Activated naive CD8-positive, alpha-beta T cell (primary cell): ENCODE results near the gene ZNF280D.

Source experiments
- H3K27ac Mint-ChIP-seq: one replicate; pipeline ENCODE4 v1.8.0; 2021; ENCODE audit warnings: mixed read lengths
- H3K27me3 Mint-ChIP-seq: one replicate; pipeline ENCODE4 v1.8.0; 2021; ENCODE audit warnings: mixed read lengths
- H3K36me3 Mint-ChIP-seq: one replicate; pipeline ENCODE4 v1.8.0; 2021; ENCODE audit warnings: mixed read lengths
- H3K4me1 Mint-ChIP-seq: one replicate; pipeline ENCODE4 v1.8.0; 2021; ENCODE audit warnings: low read depth, mixed read lengths
- H3K4me3 Mint-ChIP-seq: one replicate; pipeline ENCODE4 v1.8.0; 2021; ENCODE audit warnings: mild to moderate bottlenecking, mixed read lengths
- H3K9me3 Mint-ChIP-seq: one replicate; pipeline ENCODE4 v1.8.0; 2021; ENCODE audit warnings: low read depth, mixed read lengths

The ZNF280D gene

GRCh38 chr15:56760186-56760585 is 26.9 kb upstream of the ZNF280D start:
- H3K9me3 Mint-ChIP-seq: no peaks in the 10 kb centered on the region
- no peaks in the 10 kb centered on the region for H3K36me3 Mint-ChIP-seq
- H3K4me3 Mint-ChIP-seq: no peak overlapping the region
- H3K27me3 Mint-ChIP-seq: no peaks in the 10 kb centered on the region
- peaks cover 3% of the 10 kb centered on the region for H3K4me1 Mint-ChIP-seq
- H3K27ac Mint-ChIP-seq: no peak overlapping the region

- H3K27me3 Mint-ChIP-seq: peaks cover 2% of the 10 kb centered on the region
- H3K9me3 Mint-ChIP-seq: no peaks in the 10 kb centered on the region
- no peaks in the 10 kb centered on the region for H3K36me3 Mint-ChIP-seq
- no peak overlapping the region for H3K27ac Mint-ChIP-seq
- H3K4me3 Mint-ChIP-seq: no peak overlapping the region
- H3K4me1 Mint-ChIP-seq: no peaks in the 10 kb centered on the region
Observed at GRCh38 chr15:56759450-56759845, 26.1 kb upstream of the ZNF280D start.

- H3K4me1 Mint-ChIP-seq: no peaks in the 10 kb centered on the region
- peaks cover 2% of the 10 kb centered on the region for H3K27me3 Mint-ChIP-seq
- H3K4me3 Mint-ChIP-seq: no peak overlapping the region
- no peak overlapping the region for H3K27ac Mint-ChIP-seq
- no peaks in the 10 kb centered on the region for H3K36me3 Mint-ChIP-seq
- H3K9me3 Mint-ChIP-seq: no peaks in the 10 kb centered on the region
Observed at GRCh38 chr15:56758770-56759449, 25.6 kb upstream of the ZNF280D start.

- H3K27ac Mint-ChIP-seq: no peak overlapping the region
- H3K27me3 Mint-ChIP-seq: peaks cover 2% of the 10 kb centered on the region
- no peak overlapping the region for H3K4me3 Mint-ChIP-seq
- no peaks in the 10 kb centered on the region for H3K36me3 Mint-ChIP-seq
- no peaks in the 10 kb centered on the region for H3K9me3 Mint-ChIP-seq
- H3K4me1 Mint-ChIP-seq: no peaks in the 10 kb centered on the region
Observed at GRCh38 chr15:56757875-56758274, 24.6 kb upstream of the ZNF280D start.

GRCh38 chr15:56754772-56755370 is 21.6 kb upstream of the ZNF280D start:
- Mint-ChIP-seq H3K36me3 (no peaks in the 10 kb centered on the region), H3K4me3 (no peak overlapping the region), H3K27me3 (peaks cover 2% of the 10 kb centered on the region), H3K9me3 (no peaks in the 10 kb centered on the region), H3K4me1 (no peaks in the 10 kb centered on the region), H3K27ac (no peak overlapping the region)

GRCh38 chr15:56752986-56753385 is 19.7 kb upstream of the ZNF280D start:
- Mint-ChIP-seq H3K4me1 (no peaks in the 10 kb centered on the region), H3K27me3 (peaks cover 2% of the 10 kb centered on the region), H3K27ac (no peak overlapping the region), H3K9me3 (no peaks in the 10 kb centered on the region), H3K36me3 (no peaks in the 10 kb centered on the region), H3K4me3 (no peak overlapping the region)

- no peak overlapping the region for H3K4me3 Mint-ChIP-seq
- no peak overlapping the region for H3K27ac Mint-ChIP-seq
- H3K4me1 Mint-ChIP-seq: no peaks in the 10 kb centered on the region
- peaks cover 3% of the 10 kb centered on the region for H3K27me3 Mint-ChIP-seq
- H3K9me3 Mint-ChIP-seq: no peaks in the 10 kb centered on the region
- H3K36me3 Mint-ChIP-seq: no peaks in the 10 kb centered on the region
Observed at GRCh38 chr15:56749982-56750381, 16.7 kb upstream of the ZNF280D start.

- no peaks in the 10 kb centered on the region for H3K9me3 Mint-ChIP-seq
- H3K4me1 Mint-ChIP-seq: no peaks in the 10 kb centered on the region
Observed at GRCh38 chr15:56744701-56745683, 11.7 kb upstream of the ZNF280D start.

GRCh38 chr15:56741541-56741940 is 8.2 kb upstream of the ZNF280D start:
- Mint-ChIP-seq H3K4me1 (no peaks in the 10 kb centered on the region), H3K27ac (no peak overlapping the region), H3K36me3 (no peaks in the 10 kb centered on the region), H3K27me3 (peaks cover 1% of the 10 kb centered on the region), H3K4me3 (no peak overlapping the region), H3K9me3 (no peaks in the 10 kb centered on the region)

More at GRCh38 chr15:56744701-56745683, 11.7 kb upstream of the ZNF280D start:
- no peak overlapping the region for H3K27ac Mint-ChIP-seq
- H3K4me3 Mint-ChIP-seq: no peak overlapping the region
- H3K36me3 Mint-ChIP-seq: no peaks in the 10 kb centered on the region
- H3K27me3 Mint-ChIP-seq: peaks cover 3% of the 10 kb centered on the region

- Mint-ChIP-seq H3K36me3 (no peaks in the 10 kb centered on the region), H3K27me3 (peaks cover 1% of the 10 kb centered on the region), H3K27ac (no peak overlapping the region), H3K9me3 (no peaks in the 10 kb centered on the region), H3K4me3 (no peak overlapping the region), H3K4me1 (no peaks in the 10 kb centered on the region)
Observed at GRCh38 chr15:56739964-56740640, 6.8 kb upstream of the ZNF280D start.

GRCh38 chr15:56739474-56739873 is 6.2 kb upstream of the ZNF280D start:
- no peak overlapping the region for H3K4me3 Mint-ChIP-seq
- H3K9me3 Mint-ChIP-seq: no peaks in the 10 kb centered on the region
- H3K27me3 Mint-ChIP-seq: peaks cover 1% of the 10 kb centered on the region
- no peaks in the 10 kb centered on the region for H3K36me3 Mint-ChIP-seq
- no peak overlapping the region for H3K27ac Mint-ChIP-seq
- H3K4me1 Mint-ChIP-seq: no peaks in the 10 kb centered on the region

- Mint-ChIP-seq H3K4me1 (no peaks in the 10 kb centered on the region), H3K9me3 (no peaks in the 10 kb centered on the region), H3K4me3 (no peak overlapping the region), H3K36me3 (no peaks in the 10 kb centered on the region), H3K27ac (no peak overlapping the region), H3K27me3 (no peaks in the 10 kb centered on the region)
Observed at GRCh38 chr15:56737791-56738190, 4.5 kb upstream of the ZNF280D start.

GRCh38 chr15:56736881-56737707 is 3.8 kb upstream of the ZNF280D start:
- Mint-ChIP-seq H3K4me3 (no peak overlapping the region), H3K4me1 (peaks cover 6% of the 10 kb centered on the region), H3K27ac (no peak overlapping the region), H3K27me3 (no peaks in the 10 kb centered on the region), H3K36me3 (no peaks in the 10 kb centered on the region), H3K9me3 (no peaks in the 10 kb centered on the region)

- no peak overlapping the region for H3K4me3 Mint-ChIP-seq
- no peaks in the 10 kb centered on the region for H3K27me3 Mint-ChIP-seq
- no peak overlapping the region for H3K27ac Mint-ChIP-seq
- peaks cover 14% of the 10 kb centered on the region for H3K4me1 Mint-ChIP-seq
- H3K9me3 Mint-ChIP-seq: no peaks in the 10 kb centered on the region
- no peaks in the 10 kb centered on the region for H3K36me3 Mint-ChIP-seq
Observed at GRCh38 chr15:56736308-56736707, 3.0 kb upstream of the ZNF280D start.
